Measurements from ENCODE around the gene KIF2C.
"Not testable (repeated sequence)": the region's sequence is repeated elsewhere in the genome, so short reads cannot be mapped to it uniquely, and the experiment has no call there.

KIF2C gene

GRCh38 chr1:44812822-44813543 lies 73.3 kb downstream of the KIF2C start:
- no peak for DNase-seq (ENCODE audit: low spot score)

GRCh38 chr1:44815926-44816325 lies 76.3 kb downstream of the KIF2C start:
- DNase-seq (ENCODE audit: low spot score) = not testable (repeated sequence)

- no peak for DNase-seq (ENCODE audit: low spot score)
Observed at GRCh38 chr1:44817307-44817706, 77.7 kb downstream of the KIF2C start.

Data from SW480 (cell line).